OCI-M2 (cell line): ENCODE results near the gene MICAL3.

Experiments used
- DNase-seq: peaks from one replicate; lab custom pipeline; 2025; ENCODE audit not compliant: unreplicated experiment; lab: John Stamatoyannopoulos, UW

The MICAL3 gene

DNA sequence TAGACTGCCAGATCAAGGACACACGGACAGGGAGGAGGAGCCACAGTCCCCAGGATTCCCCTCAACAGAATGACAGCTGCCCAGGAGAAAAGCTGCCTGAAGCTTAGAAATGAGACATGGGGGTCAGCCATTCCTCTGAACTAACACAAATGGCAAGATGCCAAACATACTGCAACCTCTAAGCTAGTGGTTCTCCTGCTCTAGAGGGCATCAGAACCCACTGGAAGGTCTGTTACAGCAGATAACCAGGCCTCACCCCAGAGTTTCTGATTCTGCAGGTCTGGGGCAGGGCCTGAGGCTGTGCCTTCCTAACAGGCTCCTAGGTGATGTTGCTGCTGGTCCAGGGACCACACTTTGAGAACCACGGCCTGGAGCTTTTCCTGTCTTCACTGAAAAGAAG lies 221.5 kb downstream of the MICAL3 start:
- DNase-seq = no peak

DNA sequence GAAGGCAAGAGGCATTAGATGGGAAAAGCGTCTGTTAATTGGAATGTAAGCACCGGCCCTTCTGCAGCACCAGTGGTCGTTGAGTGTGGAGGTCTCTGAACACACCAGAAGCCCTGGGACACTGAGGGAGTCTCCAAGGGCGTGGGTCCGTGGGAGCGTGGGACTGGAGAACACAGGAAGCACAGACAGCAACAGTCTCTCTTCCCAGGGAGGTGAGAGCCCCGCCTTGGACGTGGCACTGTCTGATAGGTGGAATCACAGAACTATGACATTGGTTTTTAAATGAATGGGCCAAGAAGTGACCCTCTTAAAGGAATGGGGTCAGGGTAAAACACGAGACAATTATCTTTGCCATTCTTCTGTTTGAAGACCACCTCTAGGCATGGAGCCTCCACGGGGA lies 221.9 kb downstream of the MICAL3 start:
- no peak for DNase-seq

DNA sequence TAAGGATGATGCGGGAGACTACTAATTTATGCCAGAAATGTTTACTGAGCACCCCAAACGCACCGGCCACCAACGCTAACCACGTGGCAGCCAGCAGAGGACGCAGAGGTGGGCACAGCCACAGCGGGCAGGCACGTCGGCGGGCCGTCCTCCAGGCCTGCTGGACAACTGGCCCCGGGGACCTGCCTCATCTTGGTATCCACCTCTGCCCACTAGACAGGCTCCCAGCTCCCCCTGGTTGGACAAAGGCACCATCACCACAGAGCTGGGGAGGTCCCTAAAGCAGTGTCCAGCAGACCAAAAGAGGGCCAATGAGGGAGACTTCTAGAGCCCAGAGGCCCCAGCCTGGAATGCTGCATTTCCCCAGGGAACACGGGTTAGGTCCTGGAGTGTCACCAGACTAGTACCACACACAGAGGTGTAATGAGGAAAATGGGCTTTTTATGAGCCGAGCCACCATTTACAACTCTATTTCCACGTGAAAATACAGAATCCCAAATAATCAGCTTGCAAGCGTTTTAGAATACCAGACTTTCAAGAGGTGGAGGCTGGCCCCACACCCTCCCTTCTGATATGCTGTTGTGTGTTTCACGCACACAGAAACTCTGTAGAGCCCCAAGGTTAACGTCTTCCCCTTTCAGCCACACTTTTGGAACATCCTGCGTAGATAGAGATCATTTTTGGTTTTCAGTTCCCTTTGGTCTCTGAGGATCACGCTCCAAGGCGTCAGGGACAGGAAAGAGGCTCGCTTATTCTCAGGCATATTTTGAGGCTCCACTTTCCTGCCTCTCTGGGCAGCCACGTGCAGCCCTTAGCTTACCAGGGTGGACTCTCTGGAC lies 226.4 kb downstream of the MICAL3 start:
- no peak for DNase-seq

DNA sequence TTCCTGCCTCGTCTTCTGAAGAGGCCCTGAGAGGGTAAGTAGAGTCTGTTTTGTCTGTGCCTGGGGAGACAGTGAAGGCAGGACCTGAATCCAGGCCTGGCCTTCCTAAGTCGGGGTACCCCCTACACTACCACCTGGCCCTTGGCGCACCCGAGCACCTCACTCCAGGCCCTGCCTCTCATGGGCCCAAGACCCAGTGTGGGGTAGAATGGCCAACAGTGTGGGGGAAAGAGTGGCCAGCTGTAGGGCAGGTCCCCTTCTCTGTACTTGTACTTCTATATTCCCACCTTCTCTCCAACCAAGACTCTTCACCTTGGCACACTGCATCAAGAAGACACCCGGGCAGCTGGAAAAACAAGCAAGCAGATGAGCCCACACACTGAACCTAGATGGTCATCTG lies 227.7 kb downstream of the MICAL3 start:
- no peak for DNase-seq

DNA sequence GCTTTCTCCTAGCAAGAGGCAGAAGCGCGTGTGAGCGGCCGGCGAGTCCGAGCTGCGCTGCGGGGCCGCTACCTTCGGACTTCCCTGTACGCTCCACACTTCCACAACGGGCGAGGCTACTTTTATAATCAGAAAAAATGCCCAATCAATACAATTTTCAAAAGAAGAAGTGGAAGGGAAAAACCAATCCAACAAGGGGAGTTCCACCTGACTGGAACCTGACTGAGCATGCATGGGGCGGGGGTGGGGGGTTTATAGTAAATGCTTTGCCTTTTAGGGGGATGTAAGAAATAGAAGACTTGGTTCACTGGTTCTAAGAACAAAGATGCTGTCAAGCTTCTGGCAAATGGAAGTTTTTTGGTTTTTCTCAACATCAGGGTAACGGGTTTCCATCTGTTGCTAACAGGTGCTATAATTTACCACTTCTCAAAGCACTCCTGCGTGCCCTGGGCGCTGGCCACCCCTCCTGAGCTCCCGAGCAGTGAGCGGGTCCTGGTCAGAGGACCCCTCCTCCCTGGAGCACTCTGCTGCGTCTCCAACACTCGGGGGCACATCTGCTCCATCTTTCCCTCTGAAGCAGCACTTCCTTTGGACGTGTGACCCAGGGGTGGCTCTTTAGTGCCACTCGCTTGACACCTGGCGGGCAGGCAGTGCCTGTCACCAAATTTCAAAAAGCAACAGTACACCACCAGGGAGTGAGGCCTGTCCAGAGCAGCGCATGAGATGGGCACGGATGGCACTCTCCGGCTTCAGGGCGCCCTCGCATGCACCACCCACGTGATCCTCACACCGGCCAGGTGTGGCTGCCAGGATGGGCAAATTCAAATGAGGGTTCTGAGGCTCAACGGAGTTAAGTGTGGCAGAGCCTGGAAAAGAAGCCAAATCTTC lies 228.5 kb downstream of the MICAL3 start:
- DNase-seq = no peak

DNA sequence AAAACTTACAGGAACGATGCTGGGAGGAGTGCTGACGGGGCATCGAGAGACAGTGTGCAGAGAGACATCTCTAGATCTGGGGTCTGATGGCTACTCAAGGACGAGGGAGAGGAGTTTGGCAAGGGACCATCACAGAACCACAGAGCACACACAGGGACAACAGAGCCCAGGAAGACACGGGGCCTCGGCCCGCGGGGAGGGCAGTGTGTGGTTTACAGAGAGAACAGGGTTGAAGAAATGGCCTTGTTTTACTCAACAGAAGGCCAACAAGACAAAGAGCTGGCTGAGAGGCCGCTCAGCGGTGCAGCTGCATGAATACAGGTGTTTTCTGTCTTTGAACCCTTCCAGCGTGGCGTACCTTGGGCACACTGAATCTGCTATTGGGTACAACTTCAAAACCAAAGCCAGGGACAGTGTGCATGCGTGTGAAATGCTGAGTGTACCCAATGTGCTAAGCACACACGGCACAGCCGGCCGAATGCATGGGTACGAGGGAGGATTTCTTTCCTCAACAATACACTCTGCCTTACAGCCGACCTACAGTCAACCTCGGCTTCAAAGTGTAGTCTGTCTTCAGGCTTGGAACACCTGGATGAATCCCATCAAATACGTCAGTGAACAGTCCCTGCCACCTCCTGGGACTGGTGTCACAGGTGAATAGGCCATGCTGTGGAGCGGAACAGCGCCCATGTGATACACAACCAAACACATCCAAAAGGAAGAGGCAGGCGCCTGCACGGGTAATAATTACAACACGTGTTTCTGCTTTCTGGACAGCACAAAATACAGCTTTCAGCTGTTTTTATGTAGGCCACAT lies 229.4 kb downstream of the MICAL3 start:
- DNase-seq = no peak

DNA sequence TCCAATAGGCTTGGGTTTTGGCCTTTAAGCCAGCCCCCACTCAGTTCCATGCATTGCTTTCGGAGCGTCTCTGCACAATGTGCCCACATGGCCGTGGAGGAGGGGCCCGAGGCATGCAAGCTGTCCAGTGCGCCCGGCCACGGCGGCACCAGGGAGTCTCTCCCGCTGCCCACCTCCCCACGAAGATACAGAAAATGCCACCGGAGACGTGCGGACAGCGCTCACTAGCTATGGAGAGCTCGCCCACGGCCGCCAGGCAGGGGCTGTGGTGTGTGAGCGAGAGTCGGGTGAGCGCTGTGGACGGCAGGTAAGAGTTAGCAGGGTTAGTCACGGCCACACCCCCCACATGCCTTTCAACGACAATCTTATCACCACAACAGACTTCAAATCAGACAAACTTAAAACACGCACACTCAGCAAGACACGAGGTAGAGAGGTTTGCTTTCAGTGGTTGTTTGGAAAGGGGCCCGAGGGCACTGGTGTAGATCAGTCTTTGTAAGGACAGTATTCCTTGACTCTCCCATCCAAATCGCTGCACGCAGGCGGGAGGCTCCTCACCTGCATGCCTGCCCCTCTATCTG lies 231.4 kb downstream of the MICAL3 start:
- no peak for DNase-seq

DNA sequence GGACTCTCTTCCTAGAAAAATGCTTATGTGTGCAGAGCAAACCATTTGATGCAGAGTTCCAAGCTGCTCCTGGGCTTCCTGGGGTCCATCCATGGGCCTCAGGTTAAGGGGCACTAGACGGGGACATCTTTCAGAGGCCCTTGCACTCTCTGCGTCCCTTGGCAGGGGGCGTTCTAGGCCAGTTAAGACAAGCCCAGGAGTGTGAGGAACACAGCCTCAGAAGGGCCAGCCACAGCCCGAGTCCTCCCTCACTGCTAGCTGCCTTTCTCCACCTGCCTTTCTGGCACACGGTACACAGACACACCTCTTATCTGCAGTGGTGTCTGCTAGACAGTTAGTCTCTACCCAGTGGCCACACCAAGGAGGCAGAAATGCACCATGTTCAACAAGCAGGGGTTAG lies 232.1 kb downstream of the MICAL3 start:
- DNase-seq = no peak

DNA sequence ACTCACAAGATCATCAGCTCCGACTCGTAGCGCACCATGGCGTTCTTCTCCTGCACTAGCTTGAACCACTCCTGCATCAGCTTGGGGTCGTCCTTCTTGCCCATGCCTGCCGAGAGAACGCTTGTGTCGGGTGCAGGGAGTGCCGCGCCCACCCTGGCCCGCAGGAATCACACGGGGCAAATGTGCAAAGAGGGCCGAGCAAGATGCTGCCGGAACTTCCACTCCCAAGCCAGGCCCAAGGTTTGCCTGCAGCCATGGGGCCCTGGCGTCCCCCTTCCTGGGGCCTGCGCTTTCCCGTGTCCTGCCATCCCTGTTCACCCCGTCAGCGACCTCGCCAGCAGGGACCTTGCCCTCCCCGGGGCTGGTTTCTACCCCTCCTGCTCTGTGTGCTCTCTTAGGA lies 233.2 kb downstream of the MICAL3 start:
- DNase-seq = no peak

DNA sequence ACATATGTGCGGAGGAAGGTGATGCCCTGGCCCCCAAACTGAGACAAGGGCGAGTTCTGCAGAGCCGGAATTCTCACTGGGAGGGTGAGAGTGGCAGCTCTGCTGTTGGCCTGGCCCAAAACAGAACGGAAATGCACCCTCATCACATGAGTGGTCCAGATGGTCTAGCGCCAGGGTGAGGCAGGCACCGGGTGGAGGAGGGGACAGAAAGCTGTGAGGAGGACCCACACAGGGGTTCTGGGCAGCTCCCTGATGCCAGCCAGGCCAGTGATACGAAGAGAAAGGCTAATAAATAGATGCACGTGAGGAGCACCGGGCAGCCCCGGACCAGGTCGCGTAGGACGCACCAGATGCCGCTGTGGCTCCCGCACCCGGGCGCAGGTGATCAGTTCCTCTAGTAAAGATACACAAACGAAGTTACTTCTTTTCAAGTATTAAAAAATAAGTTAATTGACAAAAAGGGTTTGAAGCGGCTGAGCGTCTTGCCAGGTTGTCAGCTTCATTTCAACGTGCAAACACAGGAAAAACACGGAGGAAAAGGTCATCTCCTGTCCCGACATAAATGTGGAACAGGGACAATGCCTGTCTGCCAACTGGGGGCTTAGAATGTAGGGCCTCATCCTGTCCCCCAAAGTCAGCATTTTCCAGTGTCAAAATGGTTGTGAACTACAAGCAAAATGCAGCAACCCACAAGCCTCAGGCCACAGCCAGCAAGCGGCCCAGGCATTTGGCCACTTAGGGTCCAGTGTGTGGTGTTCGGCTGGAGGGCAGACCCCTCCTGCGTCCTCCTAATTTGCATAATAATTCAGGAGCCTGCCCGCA lies 234.8 kb downstream of the MICAL3 start:
- DNase-seq = no peak

DNA sequence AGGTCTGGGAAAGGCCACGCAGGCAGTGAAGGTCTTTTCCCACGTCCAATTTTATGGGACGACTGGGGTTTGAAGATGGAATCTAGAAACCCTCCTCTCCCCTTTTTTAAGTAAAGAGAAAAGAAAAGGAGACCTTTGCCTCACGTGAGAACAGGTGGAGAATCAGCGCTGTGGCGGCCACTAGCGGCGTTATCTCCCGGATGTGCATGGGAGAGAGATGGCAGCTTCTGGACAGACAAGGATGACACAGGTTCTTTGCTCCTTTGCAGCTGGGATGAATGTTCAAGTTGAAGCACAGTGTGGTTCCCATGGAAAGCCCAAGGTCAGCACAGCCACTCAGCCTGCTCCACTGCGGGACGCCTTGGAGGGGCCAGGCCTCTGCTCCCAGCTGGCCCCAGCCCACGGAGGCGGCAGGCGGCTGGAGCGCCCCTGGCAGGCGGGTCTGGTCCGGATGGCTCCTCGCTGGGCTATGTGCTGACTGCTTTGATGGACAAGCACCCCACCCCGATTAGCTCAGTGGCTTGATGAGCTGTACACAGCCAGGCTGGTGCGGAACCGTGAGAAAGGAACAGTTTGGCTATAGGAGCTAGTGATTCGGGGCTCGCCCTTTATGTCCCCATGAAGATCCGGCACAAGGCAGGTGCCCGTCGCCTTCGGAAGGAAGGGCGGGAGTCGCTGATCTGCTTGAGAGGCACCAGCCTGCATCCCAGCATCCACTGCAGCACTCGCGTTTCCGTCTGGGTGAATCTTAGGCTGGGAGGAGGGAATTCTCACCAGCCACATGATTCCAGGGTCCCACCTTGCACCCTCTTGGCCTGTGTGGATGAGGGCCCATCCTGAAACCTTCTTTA lies 235.6 kb downstream of the MICAL3 start:
- DNase-seq = no peak

DNA sequence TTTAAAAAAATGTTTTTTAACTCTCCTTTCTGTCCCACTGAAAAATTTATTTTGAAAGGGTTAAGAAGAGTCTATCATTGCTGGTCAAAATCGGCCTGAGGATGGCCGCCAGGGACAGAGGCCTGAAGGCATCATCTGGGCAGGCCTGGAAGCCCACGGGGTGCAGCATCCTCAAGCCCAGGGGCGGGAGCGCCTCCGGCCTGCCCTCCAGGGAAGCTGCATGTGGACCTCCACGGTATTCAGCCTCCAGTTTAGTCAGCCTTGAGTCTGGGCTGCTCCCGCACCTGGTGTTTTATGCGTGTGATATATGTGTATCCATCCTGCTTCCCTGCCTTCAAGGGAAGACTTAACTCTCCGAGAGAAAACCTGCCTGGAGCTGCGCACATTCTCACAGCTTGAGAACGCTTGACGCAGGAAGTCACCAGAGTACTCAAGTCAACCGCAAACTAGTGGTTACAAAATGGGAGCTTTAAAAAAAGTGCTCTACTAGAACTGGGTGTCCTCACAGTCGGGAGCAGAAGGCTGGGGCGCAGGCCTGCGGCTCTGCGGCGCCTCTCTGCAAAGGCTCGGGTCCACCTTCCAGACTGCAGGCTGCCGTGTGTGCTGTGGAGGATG lies 236.5 kb downstream of the MICAL3 start:
- DNase-seq = no peak

DNA sequence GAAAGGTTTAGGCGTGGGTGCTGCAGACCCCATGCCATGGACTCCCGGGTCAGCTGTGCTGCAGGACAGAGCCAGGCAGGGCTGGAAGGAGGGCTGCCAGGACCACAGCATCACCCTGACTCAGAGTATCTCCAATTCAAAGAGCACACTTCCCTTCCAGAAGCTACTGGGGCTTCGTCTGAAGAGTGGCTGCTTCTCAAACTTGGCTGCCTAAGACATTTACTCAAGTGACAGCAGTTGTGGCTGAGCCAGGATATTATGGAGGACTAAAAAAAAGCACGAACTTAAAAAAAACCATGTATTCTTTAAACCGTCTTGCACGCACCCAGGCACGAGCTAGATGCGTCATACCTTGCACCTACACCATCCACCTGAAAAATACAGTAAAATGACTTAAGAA lies 237.1 kb downstream of the MICAL3 start:
- no peak for DNase-seq

DNA sequence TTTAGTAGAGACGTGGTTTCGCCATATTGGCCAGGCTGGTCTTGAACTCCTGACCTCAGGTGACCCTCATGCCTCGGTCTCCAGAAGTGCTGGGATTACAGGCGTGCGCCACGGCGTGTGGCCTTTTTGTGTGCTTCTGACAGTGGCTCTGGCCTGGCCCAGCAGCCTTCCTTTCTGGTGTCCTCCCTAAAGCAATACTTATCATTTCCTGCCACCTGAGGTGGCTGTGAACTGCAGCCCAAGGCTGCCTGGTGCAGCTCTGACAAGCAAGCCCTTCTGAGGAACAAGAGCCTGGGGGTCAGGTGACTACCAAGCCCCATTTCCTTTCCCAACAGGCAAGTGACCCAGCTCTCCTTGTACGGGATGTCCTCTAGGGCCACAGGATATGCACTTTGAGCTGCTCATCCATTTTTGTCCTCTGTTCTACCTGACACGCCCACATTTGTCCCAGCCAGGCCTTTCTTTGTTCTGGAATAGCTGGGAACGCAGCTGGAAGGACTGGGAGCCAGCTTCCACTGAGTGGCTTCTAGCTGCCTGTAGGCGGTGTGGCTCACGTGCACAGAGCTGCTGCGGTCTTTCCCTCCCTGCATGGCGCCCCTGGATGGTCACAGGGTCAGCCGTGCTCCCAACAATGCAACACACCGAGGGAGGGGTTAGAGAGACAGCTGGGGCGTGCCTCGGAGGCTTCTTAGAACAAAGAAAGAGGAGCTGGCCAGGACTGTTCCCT lies 237.8 kb downstream of the MICAL3 start:
- DNase-seq = no peak

DNA sequence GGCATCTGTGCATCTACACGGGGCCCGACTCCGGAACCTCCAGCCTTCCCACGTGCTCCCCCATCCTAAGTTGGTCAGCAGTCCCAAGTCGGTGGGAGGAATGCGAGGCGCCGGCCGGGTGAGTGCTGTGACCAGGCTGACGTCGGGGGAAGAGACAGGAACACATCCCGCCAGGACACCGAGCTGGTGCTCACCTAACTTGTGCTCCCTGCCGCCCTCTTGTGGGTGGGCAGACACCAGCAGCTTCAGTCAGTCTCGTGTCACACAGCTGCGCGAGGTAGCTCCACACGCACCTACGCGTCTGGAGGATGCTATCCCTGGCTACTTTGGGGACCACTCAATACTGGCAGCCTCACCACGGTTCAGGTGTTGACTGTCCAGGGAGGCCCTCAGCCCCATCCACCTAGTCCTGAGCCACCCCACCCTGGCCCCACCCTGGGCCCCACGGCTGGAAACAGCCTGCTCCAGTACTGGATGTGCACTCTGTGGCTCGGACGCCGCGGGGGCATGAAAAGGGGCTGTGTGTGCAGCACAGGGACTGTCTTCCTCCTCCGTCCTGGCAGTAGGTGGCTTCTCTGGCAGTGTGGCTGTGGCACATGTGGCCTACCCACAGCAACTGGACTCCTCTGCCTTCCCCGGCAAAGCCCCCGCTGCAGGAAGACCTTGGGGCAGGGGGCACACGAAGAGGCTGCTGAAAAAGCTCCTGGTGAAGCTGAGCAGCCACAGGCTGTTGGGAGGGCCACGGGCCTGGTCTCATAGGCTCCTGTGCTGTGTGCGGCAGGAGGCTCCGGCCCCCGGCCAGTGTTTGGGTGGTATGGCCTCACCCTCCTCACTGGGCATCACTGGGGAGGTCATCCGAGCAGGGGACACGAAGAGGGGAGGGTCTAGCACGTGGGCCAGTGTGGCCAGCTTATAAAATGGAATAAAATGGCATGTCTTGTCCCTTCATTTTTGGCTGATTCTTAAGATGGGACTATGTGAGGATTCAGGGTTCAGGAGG lies 238.9 kb downstream of the MICAL3 start:
- no peak for DNase-seq

DNA sequence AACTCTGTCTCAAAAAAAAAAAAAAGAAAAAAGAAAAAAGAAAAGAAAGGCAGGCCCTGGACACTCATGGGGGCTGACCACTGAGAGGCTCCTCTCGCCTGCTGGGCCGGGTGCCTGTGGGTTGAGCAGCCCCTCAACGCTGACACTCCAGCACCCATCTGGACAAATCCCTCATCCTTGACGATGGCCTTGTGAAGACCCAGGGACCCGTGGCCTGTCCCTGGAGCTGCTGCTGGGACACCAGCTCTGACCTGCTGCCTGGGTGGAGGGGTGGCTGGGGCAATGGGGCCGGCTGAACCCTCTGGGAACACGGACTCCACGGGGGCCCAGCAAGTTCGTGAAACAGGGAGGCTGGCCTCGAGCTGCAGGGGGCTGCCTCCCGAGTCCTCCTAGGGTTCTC lies 239.6 kb downstream of the MICAL3 start:
- no peak for DNase-seq
